Ishikawa (cell line): ENCODE data around the gene KCNK16.
A peak's percentile ranks its signal among the peaks of the same experiment; 100 is the strongest.

Source experiments
- CEBPB ChIP-seq: IDR thresholded peaks from 2 replicates; pipeline ENCODE4 v1.6.1; 2012
- CREB1 ChIP-seq: IDR thresholded peaks from 2 replicates; pipeline ENCODE4 v1.6.1; 2012; ENCODE audit warnings: low read depth
- EGR1 ChIP-seq: IDR thresholded peaks from 2 replicates; pipeline ENCODE4 v1.6.1; 2012
- EP300 ChIP-seq: IDR thresholded peaks from 2 replicates; pipeline ENCODE4 v1.6.1; 2012; ENCODE audit warnings: borderline replicate concordance
- FOXM1 ChIP-seq: IDR thresholded peaks from 2 replicates; pipeline ENCODE4 v1.6.1; 2012; ENCODE audit warnings: low read depth, borderline replicate concordance
- NFIC ChIP-seq: IDR thresholded peaks from 2 replicates; pipeline ENCODE4 v1.6.1; 2012
- RAD21 ChIP-seq: IDR thresholded peaks from 2 replicates; pipeline ENCODE4 v1.6.1; 2012; ENCODE audit warnings: low read depth
- TAF1 ChIP-seq: IDR thresholded peaks from 2 replicates; pipeline ENCODE4 v1.6.1; 2012; ENCODE audit warnings: low read depth, mild to moderate bottlenecking
- TCF12 ChIP-seq: IDR thresholded peaks from 2 replicates; pipeline ENCODE4 v1.6.1; 2012; ENCODE audit warnings: low read depth
- TEAD4 ChIP-seq: IDR thresholded peaks from 2 replicates; pipeline ENCODE4 v1.6.1; 2012
- YY1 ChIP-seq: IDR thresholded peaks from 2 replicates; pipeline ENCODE4 v1.6.1; 2012; ENCODE audit warnings: low read depth
- ZBTB7A ChIP-seq: IDR thresholded peaks from 2 replicates; pipeline ENCODE4 v1.6.1; 2012; ENCODE audit warnings: low read depth
- TF ChIP-seq, protein P1 (sequence below): IDR thresholded peaks from 2 replicates; pipeline ENCODE4 v1.6.1; 2012
- TF ChIP-seq, protein P2 (sequence below): IDR thresholded peaks from 2 replicates; pipeline ENCODE4 v1.6.1; 2012
- TF ChIP-seq, protein P3 (sequence below): IDR thresholded peaks from 2 replicates; pipeline ENCODE4 v1.6.1; 2012; ENCODE audit warnings: low read depth, mild to moderate bottlenecking

KCNK16 gene

DNA sequence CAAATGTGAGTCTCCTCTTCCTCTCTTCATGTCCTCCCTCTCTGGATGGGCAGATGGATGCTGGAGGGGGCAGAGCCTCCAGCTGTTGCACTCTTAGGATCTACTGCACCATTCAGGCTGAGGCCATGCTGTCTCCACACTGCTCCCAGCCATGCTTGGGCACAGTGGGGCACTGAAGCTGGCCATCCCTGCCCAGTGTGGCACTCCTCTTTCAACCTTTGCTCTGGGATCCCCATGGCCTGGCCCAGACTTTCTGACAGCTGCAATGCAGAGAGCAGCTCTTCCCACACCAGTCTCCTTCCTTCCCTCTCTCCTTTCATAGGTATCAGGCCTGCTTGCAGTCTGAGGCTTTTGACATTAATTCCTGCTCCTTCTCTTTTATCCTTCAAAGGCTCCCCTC is 17.6 kb downstream of the KCNK16 start:
- TF ChIP-seq EP300: no peak
- no peak for TF ChIP-seq CREB1
- TF ChIP-seq CEBPB: no peak
- no peak for TF ChIP-seq TEAD4
- no peak for TF ChIP-seq FOXM1
- TF ChIP-seq ZBTB7A: no peak
- no peak for TF ChIP-seq TCF12
- no peak for TF ChIP-seq EGR1
- no peak for TF ChIP-seq YY1
- TF ChIP-seq, protein P1, sequence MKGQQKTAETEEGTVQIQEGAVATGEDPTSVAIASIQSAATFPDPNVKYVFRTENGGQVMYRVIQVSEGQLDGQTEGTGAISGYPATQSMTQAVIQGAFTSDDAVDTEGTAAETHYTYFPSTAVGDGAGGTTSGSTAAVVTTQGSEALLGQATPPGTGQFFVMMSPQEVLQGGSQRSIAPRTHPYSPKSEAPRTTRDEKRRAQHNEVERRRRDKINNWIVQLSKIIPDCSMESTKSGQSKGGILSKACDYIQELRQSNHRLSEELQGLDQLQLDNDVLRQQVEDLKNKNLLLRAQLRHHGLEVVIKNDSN: no peak

DNA sequence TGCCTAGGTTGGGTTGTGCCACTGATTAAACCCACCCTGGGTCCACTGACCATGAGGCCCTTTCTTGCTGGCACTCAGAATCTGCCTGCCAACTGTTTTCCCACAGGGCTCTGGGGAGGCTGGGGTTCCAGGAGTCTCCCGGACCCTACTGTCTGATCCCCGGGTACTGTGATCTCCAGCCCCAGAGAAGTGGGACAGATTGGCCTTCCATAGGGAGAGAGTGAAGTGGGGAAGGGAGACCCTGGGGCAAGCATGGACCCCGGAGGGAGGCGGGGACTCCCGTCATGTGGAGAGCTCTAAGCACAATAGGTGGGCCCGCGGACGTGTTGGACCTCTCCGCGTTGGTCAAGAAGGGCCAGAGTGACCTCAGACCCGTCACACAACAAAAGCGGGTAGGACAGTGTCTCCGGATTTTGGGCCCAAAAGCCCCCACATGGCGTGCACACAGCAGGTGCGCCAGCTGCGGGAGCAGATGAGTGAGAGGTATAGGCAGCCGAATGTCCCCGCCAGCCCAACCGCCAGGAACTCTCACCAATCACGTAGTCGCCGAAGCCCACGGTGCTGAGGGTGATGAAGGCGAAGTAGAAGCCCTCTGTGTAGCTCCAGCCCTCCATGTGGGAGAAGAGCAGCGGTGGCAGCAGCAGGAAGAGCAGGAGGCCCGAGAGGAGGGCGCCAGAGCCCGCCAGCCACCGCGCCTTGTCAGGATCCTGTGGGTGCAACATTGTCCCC is 18.9 kb downstream of the KCNK16 start:
- no peak for TF ChIP-seq TAF1
- TF ChIP-seq, protein P2, sequence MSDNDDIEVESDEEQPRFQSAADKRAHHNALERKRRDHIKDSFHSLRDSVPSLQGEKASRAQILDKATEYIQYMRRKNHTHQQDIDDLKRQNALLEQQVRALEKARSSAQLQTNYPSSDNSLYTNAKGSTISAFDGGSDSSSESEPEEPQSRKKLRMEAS: no peak

DNA sequence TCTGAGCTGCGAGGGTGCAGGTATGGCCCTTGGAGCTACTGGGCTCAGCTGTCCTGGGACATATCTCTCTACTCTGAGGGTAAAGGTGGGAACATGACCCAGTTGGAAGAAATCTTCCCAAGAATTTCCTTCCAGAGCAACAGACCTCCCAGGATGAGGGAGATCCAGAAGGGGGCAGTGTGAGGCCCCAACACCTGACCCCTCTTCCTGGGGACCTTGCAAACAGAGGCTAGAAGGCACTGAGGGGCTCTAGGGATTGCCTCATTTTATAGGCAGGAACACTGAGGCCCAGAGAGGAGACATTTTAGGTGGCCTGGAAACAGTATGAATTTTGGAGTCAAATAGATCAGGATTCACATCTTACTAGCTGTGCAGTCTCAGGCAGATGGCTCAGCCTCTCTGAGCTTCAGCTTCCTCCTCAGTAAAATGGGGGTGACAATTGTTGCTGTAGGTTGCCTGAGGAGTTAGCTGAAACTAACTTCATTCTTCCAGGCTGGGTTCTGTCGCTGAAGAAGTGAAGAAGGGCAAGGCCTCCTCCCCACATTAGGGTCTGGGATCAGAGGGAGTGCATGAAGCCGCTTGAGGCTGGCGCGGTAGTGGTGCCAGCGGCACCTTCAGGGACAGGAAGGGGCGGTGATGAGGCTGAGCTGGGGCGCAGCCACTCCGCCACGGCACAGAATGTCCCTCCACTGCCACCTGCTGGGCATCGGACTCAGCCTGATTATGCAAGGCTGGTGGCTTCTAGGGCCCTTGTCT is 19.7 kb downstream of the KCNK16 start:
- TF ChIP-seq, protein P3, sequence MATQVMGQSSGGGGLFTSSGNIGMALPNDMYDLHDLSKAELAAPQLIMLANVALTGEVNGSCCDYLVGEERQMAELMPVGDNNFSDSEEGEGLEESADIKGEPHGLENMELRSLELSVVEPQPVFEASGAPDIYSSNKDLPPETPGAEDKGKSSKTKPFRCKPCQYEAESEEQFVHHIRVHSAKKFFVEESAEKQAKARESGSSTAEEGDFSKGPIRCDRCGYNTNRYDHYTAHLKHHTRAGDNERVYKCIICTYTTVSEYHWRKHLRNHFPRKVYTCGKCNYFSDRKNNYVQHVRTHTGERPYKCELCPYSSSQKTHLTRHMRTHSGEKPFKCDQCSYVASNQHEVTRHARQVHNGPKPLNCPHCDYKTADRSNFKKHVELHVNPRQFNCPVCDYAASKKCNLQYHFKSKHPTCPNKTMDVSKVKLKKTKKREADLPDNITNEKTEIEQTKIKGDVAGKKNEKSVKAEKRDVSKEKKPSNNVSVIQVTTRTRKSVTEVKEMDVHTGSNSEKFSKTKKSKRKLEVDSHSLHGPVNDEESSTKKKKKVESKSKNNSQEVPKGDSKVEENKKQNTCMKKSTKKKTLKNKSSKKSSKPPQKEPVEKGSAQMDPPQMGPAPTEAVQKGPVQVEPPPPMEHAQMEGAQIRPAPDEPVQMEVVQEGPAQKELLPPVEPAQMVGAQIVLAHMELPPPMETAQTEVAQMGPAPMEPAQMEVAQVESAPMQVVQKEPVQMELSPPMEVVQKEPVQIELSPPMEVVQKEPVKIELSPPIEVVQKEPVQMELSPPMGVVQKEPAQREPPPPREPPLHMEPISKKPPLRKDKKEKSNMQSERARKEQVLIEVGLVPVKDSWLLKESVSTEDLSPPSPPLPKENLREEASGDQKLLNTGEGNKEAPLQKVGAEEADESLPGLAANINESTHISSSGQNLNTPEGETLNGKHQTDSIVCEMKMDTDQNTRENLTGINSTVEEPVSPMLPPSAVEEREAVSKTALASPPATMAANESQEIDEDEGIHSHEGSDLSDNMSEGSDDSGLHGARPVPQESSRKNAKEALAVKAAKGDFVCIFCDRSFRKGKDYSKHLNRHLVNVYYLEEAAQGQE: no peak
- TF ChIP-seq CEBPB (peak; percentile 78), RAD21 (peak; percentile 98)

DNA sequence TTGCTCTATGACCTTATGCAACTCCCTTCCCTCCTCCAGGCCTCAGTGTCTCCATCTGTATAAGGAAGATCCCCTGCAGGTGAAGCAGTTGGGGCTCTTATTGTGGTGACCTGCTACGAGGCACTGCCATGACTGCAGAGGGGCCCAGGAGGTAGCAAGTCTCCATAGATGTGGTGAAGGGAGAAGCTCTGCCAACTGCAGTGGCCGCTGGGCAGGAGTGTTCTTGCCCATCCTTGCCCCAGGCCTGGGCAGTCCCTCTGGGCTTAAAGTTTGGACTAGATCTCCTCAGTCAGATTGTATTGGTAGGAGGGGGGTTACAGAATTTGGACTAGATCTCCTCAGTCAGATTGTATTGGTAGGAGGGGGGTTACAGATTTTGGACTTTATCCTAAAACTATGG is 20.5 kb downstream of the KCNK16 start:
- TF ChIP-seq TEAD4 (no peak), TAF1 (no peak), RAD21 (no peak)
- TF ChIP-seq, protein P1: no peak

DNA sequence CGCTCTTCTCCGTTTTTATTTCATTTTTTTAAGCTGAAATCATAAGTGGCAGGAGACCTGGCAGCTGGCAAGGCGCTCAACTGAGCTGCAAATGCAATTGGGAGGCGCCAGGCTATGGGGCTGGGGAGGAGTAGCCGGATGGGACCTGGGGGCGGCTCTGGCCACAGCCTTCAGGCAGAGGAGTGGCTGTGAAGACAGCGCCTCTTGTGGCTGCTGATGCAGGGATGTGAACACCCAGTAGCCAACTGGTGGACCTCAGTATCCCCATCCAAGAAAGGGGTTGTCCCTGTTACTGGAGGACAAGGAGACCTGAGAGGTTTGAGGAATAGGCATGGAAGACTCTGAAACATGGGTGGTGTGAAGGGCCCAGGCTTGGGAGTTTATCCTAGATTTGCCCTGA is 20.9 kb downstream of the KCNK16 start:
- TF ChIP-seq EP300: no peak
- TF ChIP-seq ZBTB7A: no peak
- TF ChIP-seq YY1: no peak
- 0 out of 2 replicates have a peak, but pooled peaks have one; percentile 19 for TF ChIP-seq EGR1
- TF ChIP-seq, protein P3: no peak
- no peak for TF ChIP-seq TCF12
- peak; percentile 25; the same call in 1 of the 2 replicates for TF ChIP-seq NFIC
- no peak for TF ChIP-seq CEBPB
- peak; percentile 56 for TF ChIP-seq RAD21

DNA sequence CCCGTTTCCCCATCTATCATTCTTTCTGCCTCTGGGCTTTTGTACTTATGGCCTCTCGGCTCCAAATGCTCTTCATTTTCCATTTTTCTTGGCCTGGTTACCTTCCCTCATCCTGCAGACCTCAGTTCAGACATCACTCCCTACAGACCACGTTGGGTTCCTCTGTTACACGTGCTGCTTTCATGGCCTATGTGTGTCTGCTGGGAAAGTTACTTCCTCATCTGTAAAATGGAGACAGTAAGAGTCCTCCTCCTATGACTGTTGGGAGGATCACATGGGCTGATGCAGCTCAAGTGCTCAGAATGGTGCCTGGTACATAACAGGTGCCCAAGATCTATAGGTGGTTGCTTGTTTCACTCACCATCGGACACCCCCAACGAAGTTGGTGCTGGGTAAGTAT is 21.8 kb downstream of the KCNK16 start:
- no peak for TF ChIP-seq YY1
- no peak for TF ChIP-seq CEBPB

DNA sequence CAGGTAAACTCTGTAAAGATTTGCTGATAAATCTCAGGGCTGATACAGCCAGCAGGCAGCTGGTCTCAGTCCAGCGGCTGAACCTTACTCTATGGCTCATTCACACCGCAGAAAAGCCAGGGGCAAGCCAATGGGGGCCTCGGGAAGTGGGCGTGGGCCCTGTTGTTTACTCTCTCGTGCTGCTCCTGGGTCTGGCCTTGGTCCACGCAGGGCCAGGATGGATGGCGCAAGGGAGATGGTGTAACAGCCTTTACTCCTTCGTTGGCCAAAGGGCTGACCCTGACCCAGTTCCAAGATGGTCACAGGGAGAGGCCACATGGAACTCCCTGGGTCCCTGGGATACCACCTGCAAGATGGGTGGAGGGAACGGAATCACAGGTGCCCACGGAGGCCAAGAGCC is 24.4 kb downstream of the KCNK16 start:
- no peak for TF ChIP-seq FOXM1
- no peak for TF ChIP-seq RAD21
- TF ChIP-seq YY1: no peak
- no peak for TF ChIP-seq EGR1
- no peak for TF ChIP-seq ZBTB7A
- TF ChIP-seq TAF1: no peak
- TF ChIP-seq, protein P1: no peak
- TF ChIP-seq, protein P3: no peak
